Inferior parietal cortex (tissue), 1 donor: Measurements from ENCODE around the gene EID3.
A peak's percentile ranks its signal among the peaks of the same experiment; 100 is the strongest.
"Not testable (repeated sequence)": the region's sequence is repeated elsewhere in the genome, so short reads cannot be mapped to it uniquely, and the experiment has no call there.

Source experiments
- DNase-seq: peaks from one replicate; pipeline ENCODE4 v3.0.0-alpha.2; 2016; ENCODE audit errors: extremely low spot score

EID3 gene

GRCh38 chr12:104303538-104304151, at the start of gene EID3:
EID3 (plus strand) TSS chr12:104303739; CDS start chr12:104303935, 196 bp downstream.
- peak; percentile 73 for DNase-seq

- no peak for DNase-seq
These were observed 45.5 kb upstream of the EID3 start for GRCh38 chr12:104257913-104258472.

GRCh38 chr12:104258476-104259067, 45.0 kb upstream of the EID3 start:
- DNase-seq: no peak

- DNase-seq: no peak
These were observed 40.5 kb upstream of the EID3 start for GRCh38 chr12:104263026-104263425.

GRCh38 chr12:104263580-104264358, 39.8 kb upstream of the EID3 start:
- DNase-seq: no peak

GRCh38 chr12:104265436-104265835, 38.1 kb upstream of the EID3 start:
- not testable (repeated sequence) for DNase-seq

GRCh38 chr12:104272938-104273337, 30.6 kb upstream of the EID3 start:
- no peak for DNase-seq

GRCh38 chr12:104273503-104273902, 30.0 kb upstream of the EID3 start:
- no peak for DNase-seq

- DNase-seq: no peak
These were observed 28.7 kb upstream of the EID3 start for GRCh38 chr12:104274811-104275210.

GRCh38 chr12:104275689-104276088, 27.9 kb upstream of the EID3 start:
- no peak for DNase-seq

- DNase-seq: no peak
These were observed 27.0 kb upstream of the EID3 start for GRCh38 chr12:104276273-104277131.

- DNase-seq: no peak
These were observed 24.4 kb upstream of the EID3 start for GRCh38 chr12:104279164-104279563.

- DNase-seq: no peak
These were observed 23.4 kb upstream of the EID3 start for GRCh38 chr12:104280111-104280510.

GRCh38 chr12:104280717-104281458, 22.7 kb upstream of the EID3 start:
- DNase-seq: no peak

GRCh38 chr12:104281636-104282035, 21.9 kb upstream of the EID3 start:
- no peak for DNase-seq

- no peak for DNase-seq
These were observed 21.4 kb upstream of the EID3 start for GRCh38 chr12:104282109-104282508.

- DNase-seq: no peak
These were observed 17.6 kb upstream of the EID3 start for GRCh38 chr12:104285740-104286515.

GRCh38 chr12:104286516-104287482, 16.7 kb upstream of the EID3 start:
- peak; percentile 95 for DNase-seq
